Activated CD4-positive, alpha-beta memory T cell treated with anti-CD3 and anti-CD28 coated beads, Interleukin-2, amount 10 ng/mL, durations not matched to agents 7 days and 5 days (primary cell): ENCODE results near the gene HCAR3. TPM values are rescaled to one million over a fixed set of nuclear protein-coding genes. Genes with fewer than 3 reads are reported as not detected.
"Not testable (repeated sequence)": the region's sequence is repeated elsewhere in the genome, so short reads cannot be mapped to it uniquely, and the experiment has no call there.

ENCODE experiments used
- CTCF ChIA-PET: fragments of 350-600 bp; sonication (Branson Sonifier 250); formaldehyde crosslinking; loops from one replicate; lab custom pipeline; 2021; ENCODE audit warnings: antibody characterized with exemption, inconsistent platforms; lab: Charles Lee
- POLR2A ChIA-PET: fragments of 350-600 bp; sonication (Branson Sonifier 250); formaldehyde crosslinking; loops from one replicate; lab custom pipeline; 2021; ENCODE audit warnings: antibody characterized with exemption; lab: Charles Lee
- DNase-seq: peaks from one replicate; pipeline ENCODE4 v3.0.0-alpha.2; 2020
- H3K27ac Mint-ChIP-seq: one replicate; pipeline ENCODE4 v1.8.0; 2021; ENCODE audit warnings: mild to moderate bottlenecking, mixed read lengths
- H3K27me3 Mint-ChIP-seq: one replicate; pipeline ENCODE4 v1.8.0; 2021; ENCODE audit warnings: mixed read lengths
- H3K36me3 Mint-ChIP-seq: one replicate; pipeline ENCODE4 v1.8.0; 2021; ENCODE audit warnings: low read depth, mixed read lengths
- H3K4me1 Mint-ChIP-seq: one replicate; pipeline ENCODE4 v1.8.0; 2021; ENCODE audit warnings: mixed read lengths
- H3K4me3 Mint-ChIP-seq: one replicate; pipeline ENCODE4 v1.8.0; 2021; ENCODE audit warnings: mild to moderate bottlenecking, mixed read lengths
- H3K9me3 Mint-ChIP-seq: one replicate; pipeline ENCODE4 v1.8.0; 2021; ENCODE audit warnings: mixed read lengths
- total RNA-seq, 2 experiments: library from RNA; stranded (reverse); gene quantifications; one replicate each; pipeline ENCODE4 v1.2.3, GENCODE V29; 2021

HCAR3 gene
- total RNA-seq: not detected

DNA sequence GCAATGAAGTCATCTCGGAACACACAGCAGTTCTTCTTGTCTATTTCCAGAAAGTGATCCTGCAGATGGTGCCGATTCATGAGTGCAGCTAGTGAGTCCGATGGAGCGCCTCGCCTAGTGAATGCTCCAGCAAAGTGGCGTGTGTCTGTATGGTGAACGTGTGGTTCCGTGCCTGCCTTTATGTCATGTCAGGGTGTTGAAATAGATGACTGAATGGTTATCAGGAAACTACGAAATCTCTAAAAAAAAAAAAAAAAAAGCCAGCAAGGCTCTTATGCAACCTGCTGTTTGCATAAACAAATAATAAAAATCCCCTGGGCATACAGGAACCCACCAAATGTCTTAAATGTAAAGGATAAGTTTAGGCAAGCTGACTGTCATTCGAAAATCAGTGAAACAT, at the start of gene HCAR3:
Gene HCAR3, minus strand, starts transcription at position 154 of the 400 bp plus-strand sequence. Its CDS starts 74 bp downstream, at position 80.
- H3K27me3 Mint-ChIP-seq, CTCF ChIA-PET, DNase-seq, H3K9me3 Mint-ChIP-seq, POLR2A ChIA-PET, H3K4me3 Mint-ChIP-seq, H3K27ac Mint-ChIP-seq, H3K36me3 Mint-ChIP-seq: not testable (repeated sequence)
- H3K4me1 Mint-ChIP-seq: peaks cover 14% of the 10 kb centered on the region

DNA sequence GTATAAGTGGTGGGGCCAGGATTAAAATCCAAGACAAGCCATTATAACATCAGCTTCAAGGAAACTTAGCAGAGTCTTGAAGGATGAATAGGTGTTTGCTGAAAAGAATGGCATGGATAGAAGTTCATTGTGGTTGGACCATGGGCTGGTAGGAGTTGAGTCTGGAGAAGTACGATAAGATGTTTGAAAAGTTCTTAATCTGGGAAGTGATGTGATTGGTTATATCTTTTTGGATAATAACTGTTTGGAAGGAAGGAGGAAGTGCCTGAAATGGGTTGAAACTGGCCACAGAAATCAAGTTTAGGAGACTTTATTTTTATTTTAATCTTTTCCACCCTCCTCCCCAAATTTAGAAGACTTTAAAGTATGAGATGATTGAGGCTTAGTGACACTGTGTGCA, 41.0 kb upstream of the HCAR3 start:
- no peak for DNase-seq
- Mint-ChIP-seq H3K4me3 (no peak overlapping the region), H3K27me3 (no peaks in the 10 kb centered on the region), H3K4me1 (peaks cover 38% of the 10 kb centered on the region), H3K36me3 (peaks cover 74% of the 10 kb centered on the region), H3K9me3 (no peaks in the 10 kb centered on the region), H3K27ac (no peak overlapping the region)
- ChIA-PET CTCF (interaction anchor here (0.9 kb wide), 1 partner anchor 120 kb away, joined by 3 read pairs; no protein-coding TSS in a partner anchor), POLR2A (interaction anchor here (0.7 kb wide), 1 partner anchor 8 kb away, joined by 3 read pairs; no protein-coding TSS in a partner anchor)

DNA sequence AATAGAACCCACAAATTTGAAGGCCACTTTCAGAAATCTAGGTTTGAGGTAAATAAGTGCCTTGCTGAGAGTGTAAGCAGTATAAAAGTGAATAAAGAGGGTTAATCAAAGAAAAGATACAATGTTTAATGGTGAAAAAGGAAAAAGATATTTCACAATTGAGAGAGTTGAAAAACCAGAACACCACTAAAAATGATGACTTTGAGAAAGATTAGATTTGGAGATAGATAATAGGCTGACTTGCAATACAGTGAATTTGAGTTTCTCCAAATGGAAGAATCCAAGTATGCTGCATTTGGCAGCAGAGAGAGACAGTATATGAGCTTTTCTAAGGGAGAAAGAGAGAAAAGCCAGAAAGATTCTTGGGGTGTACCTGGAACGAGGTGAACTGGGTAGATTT, 38.2 kb upstream of the HCAR3 start:
- ChIA-PET CTCF (interaction anchor here (1.2 kb wide), 1 partner anchor 117 kb away, joined by 3 read pairs; no protein-coding TSS in a partner anchor), POLR2A (interaction anchor here (1.7 kb wide), 1 partner anchor 10 kb away, joined by 5 read pairs; no protein-coding TSS in a partner anchor)
- H3K27me3 Mint-ChIP-seq: no peaks in the 10 kb centered on the region
- H3K9me3 Mint-ChIP-seq: no peaks in the 10 kb centered on the region
- no peak overlapping the region for H3K27ac Mint-ChIP-seq
- H3K4me1 Mint-ChIP-seq: peaks cover 51% of the 10 kb centered on the region
- peaks cover 60% of the 10 kb centered on the region for H3K36me3 Mint-ChIP-seq
- no peak for DNase-seq
- H3K4me3 Mint-ChIP-seq: no peak overlapping the region

DNA sequence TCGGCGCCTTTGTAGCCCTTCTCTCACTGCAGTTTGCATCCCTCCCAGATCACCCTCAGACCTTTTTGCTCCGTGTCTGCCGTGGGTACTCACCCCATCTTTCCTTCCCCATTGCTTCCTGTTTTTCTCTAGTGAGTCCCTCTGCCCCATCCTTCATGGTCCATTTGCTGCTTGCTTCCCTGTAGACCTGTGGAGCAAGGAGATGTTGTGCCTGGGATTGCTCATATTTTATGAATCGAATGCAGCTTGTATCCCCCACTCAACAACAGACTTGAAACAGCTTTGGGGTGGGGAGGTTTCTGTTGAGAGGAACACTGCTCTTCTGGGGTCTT, 36.7 kb upstream of the HCAR3 start:
- peak overlapping the region; percentile 83 for H3K27ac Mint-ChIP-seq
- CTCF ChIA-PET: interaction anchor here (0.8 to 2.4 kb wide), 10 partner anchors 8 to 255 kb away, joined by 3 to 13 read pairs (median 3); partner anchors contain the start of gene ZCCHC8

DNA sequence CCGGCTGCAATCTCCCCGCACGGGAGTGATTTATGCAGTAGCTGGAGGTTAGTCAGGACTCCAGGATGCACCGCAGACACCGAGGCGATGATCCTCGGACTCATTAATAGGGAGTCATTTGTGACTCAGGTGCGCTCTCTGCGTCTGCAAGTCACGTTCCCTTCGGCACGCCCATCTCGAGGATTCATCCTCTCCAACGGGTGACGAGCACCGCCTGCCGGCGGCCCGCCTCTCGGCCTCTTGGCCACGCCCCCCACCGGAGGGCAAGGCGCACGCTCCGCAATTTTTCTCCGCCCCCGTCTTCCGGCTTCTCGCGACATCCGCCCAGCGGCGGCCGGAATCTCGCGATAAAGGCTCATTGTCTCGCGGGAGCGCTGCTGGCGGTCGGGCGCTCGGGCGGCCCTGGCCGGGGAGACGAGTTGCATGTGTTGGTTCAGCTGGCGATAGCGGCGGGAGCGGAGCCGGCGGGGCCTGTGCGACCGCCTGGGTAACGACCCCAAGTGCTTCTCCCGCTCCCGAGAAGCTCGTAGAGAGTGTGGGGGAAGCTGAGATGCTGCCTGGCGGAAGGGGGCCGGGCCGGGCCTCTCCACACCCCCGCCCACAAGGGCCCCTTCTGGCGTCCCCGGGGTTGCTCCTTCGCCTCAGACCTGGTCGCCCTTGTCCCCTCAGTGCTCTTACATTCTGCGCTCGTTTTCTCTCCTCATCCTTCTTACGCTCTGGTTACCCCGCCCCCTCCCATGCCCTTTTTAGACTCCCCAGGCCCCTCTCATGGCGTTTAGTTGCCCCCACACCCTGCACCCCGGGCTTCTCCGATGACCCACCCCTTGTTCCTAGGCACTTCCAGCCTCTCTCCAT, 36.1 kb upstream of the HCAR3 start, which contains the start of gene DENR:
Gene DENR, plus strand, starts transcription at position 361 of the 855 bp plus-strand sequence. CDS start 878 bp downstream, outside the sequence.
- H3K4me1 Mint-ChIP-seq: peaks cover 48% of the 10 kb centered on the region
- peak; percentile 100 for DNase-seq
- ChIA-PET POLR2A (interaction anchor here (0.7 to 3.0 kb wide), 9 partner anchors 10 to 480 kb away, joined by 3 to 28 read pairs (median 4); partner anchors contain the start of genes HCAR1, KNTC1, MPHOSPH9 and RSRC2), CTCF (interaction anchor here (0.6 to 2.4 kb wide), 12 partner anchors 9 to 281 kb away, joined by 3 to 13 read pairs (median 3); partner anchors contain the start of gene ZCCHC8)
- peak within 1 kb of the TSS; percentile 83 for H3K27ac Mint-ChIP-seq
- no peaks in the 10 kb centered on the region for H3K9me3 Mint-ChIP-seq
- H3K27me3 Mint-ChIP-seq: no peaks in the 10 kb centered on the region
- H3K36me3 Mint-ChIP-seq: peaks cover 44% of the 10 kb centered on the region
- peak within 1 kb of the TSS; percentile 86 for H3K4me3 Mint-ChIP-seq

More for the DNA sequence above, 36.7 kb upstream of the HCAR3 start:
- POLR2A ChIA-PET: interaction anchor here (0.7 to 3.0 kb wide), 11 partner anchors 9 to 479 kb away, joined by 3 to 28 read pairs (median 4); partner anchors contain the start of genes HCAR1, KNTC1, MPHOSPH9 and RSRC2
- Mint-ChIP-seq H3K4me3 (peak overlapping the region; percentile 86), H3K9me3 (no peaks in the 10 kb centered on the region), H3K36me3 (peaks cover 50% of the 10 kb centered on the region), H3K4me1 (peaks cover 50% of the 10 kb centered on the region), H3K27me3 (no peaks in the 10 kb centered on the region)
- no peak for DNase-seq

DNA sequence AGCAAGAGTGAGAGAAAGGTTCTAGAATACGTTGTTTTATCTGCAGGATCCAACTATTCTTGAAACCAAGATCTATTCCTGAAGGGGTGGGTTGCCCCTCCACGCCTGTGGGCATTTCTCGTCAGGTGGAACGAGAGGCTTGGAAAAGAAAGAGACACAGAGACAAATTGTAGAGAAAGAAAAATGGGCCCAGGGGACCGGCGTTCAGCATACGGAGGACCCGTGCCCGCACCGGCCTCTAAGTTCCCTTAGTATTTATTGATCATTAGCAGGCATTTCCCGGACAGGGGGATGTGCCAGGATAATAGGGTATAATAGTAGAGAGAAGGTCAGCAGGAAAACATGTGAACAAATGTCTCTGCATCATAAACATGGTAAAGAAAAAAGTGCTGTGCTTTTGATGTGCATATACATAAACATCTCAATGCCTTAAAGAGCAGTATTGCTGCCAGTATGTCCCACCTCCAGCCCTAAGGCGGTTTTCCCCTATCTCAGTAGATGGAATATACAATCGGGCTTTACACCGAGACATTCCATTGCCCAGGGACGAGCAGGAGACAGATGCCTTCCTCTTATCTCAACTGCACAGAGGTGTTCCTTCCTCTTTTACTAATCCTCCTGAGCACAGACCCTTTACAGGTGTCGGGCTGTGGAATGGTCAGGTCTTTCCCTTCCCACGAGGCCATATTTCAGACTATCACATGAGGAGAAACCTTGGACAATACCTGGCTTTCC, 34.3 kb upstream of the HCAR3 start:
- DNase-seq, H3K27ac Mint-ChIP-seq, H3K27me3 Mint-ChIP-seq, H3K9me3 Mint-ChIP-seq, POLR2A ChIA-PET, CTCF ChIA-PET: not testable (repeated sequence)
- Mint-ChIP-seq H3K36me3 (peaks cover 29% of the 10 kb centered on the region), H3K4me3 (peak overlapping the region; percentile 86), H3K4me1 (peaks cover 36% of the 10 kb centered on the region)

DNA sequence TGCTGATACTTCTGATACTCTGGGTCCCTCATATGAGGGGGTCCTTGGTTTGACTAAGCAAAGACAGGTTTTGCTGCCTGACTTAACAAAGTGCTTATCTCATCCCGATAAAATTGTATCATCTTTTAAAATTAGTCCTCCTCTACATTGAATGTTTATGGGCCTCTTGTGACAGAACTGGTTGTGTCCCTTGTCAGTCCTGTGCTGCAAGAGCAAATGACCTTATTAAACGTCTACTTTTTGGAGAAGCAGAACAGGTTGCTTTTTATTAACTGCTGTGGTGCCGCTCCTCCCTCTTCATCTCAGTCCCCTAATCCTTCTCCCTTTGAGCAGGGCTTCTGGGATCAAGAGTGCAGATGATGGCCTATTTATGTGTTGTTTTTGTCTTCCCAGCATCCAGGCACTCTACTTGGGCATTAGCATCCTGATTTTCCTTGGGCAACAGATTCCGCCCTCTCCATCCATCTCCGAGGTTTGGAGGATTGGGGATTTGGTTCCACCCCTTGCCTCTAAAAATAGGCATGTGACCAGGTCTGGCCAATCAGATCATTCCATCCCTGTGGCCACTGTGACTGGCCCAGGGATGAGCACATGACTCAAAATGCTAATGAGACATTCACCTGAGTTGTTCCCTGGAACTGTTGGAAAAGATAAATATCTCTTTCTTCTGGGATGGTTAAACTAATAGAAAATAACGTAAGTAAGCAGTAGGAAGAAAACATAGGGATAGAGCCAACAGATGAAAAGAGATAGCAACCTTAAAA, 33.1 kb upstream of the HCAR3 start:
- peaks cover 28% of the 10 kb centered on the region for H3K4me1 Mint-ChIP-seq
- POLR2A ChIA-PET: no interaction called here

DNA sequence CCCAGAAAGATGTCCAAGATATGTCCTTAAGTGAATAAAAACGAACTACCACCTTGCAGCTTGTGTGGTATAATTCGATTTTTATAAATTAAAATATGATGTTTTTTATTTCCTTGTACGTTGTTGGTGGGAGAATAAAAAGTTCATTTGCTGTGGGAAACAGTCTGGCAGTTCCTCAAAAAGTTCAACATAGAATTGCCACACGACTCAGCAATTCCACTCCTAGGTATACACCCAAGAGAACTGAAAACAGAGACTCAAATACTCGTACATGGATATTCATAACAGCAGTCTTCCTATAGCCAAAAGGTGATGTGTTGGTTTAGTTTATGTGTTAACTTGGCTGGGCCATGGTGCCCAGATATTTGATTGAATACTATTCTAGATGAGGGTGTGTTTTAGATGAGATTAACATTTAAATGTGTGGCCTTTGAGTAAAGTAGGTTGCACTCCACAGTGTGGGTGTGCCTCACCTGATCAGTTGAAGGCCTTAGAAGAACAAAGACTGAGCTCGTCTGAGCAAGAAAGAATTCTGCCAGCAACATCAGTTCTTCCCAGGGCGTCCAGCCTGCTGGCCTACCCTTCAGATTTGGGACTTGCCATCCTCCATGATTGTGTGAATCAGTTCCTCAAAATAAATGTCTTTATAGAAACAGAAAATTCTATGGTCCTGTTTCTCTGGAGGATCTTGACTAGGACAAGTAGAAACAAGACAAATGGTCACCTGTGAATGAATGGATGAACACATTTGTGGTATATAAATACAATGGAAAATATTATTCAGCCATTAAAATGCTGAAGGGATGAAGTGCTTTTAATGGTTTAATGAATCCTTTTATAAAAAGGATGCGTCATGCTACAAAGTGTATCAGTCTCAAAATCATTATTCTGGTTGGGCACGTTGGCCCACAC, 30.9 kb upstream of the HCAR3 start:
- POLR2A ChIA-PET: no interaction called here
- Mint-ChIP-seq H3K27ac (no peak overlapping the region), H3K36me3 (no peaks in the 10 kb centered on the region), H3K4me1 (peaks cover 13% of the 10 kb centered on the region), H3K4me3 (no peak overlapping the region), H3K9me3 (no peaks in the 10 kb centered on the region), H3K27me3 (no peaks in the 10 kb centered on the region)
- no peak for DNase-seq
- CTCF ChIA-PET: no interaction called here

More for the DNA sequence above, 33.1 kb upstream of the HCAR3 start:
- no peaks in the 10 kb centered on the region for H3K9me3 Mint-ChIP-seq
- H3K27ac Mint-ChIP-seq: no peak overlapping the region
- CTCF ChIA-PET: no interaction called here
- peaks cover 18% of the 10 kb centered on the region for H3K36me3 Mint-ChIP-seq
- no peak overlapping the region for H3K4me3 Mint-ChIP-seq
- no peak for DNase-seq
- H3K27me3 Mint-ChIP-seq: no peaks in the 10 kb centered on the region

DNA sequence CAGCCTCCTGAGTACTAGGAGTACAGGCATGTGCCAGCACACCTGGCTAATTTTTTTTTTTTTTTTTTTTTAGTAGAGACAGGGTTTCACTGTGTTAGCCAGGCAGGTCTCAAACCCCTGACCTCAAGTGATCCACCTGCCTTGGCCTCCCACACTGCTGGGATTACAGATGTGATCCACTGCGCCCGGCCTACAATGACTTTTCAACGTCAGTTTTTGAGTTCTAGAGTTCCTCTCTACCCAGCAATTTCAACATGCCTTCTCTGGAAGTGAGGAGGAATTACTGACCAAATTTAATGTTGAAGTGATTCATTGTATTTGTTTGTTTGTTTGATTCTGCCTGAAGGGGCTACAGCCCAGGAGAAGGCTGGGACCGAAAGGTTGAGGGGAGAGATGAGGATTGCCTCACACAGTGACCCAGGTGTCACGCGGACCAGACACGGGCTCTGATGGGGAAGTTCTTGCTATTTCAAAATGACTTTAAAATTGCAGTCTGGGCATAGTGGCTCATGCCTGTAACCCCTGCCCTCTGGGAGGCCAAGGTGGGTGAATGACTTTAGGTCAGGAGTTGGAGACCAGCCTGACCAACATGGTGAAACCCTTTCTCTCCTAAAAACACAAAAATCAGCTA, 27.4 kb upstream of the HCAR3 start:
- DNase-seq: no peak
- no peaks in the 10 kb centered on the region for H3K9me3 Mint-ChIP-seq
- H3K4me1 Mint-ChIP-seq: no peaks in the 10 kb centered on the region
- ChIA-PET CTCF (interaction anchor here (0.7 kb wide), 1 partner anchor 94 kb away, joined by 3 read pairs; no protein-coding TSS in a partner anchor), POLR2A (no interaction called here)
- H3K36me3 Mint-ChIP-seq: no peaks in the 10 kb centered on the region
- no peak overlapping the region for H3K27ac Mint-ChIP-seq
- H3K4me3 Mint-ChIP-seq: no peak overlapping the region
- no peaks in the 10 kb centered on the region for H3K27me3 Mint-ChIP-seq

DNA sequence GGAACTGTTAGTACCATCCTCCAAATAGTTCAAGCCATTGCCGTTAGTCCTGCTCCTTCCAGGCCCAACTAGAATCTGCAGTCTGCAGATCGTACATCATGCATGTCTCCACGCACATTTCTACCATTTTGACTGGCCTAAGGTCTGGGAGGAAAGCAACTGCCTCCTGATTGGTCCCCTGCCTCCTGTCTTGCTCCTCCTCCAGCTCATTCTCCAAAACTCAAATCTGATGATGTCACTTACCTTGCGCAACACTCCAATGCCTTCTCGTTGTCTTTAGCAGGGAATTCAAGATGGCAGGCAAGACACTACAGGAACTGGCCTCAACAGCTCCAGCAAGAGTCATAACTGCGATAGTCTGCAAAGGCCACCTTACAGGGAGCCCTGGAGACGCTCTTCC, 23.7 kb upstream of the HCAR3 start:
- H3K4me3 Mint-ChIP-seq: no peak overlapping the region
- DNase-seq: no peak
- H3K27me3 Mint-ChIP-seq: no peaks in the 10 kb centered on the region
- H3K9me3 Mint-ChIP-seq: peaks cover 2% of the 10 kb centered on the region
- peaks cover 5% of the 10 kb centered on the region for H3K4me1 Mint-ChIP-seq
- no peaks in the 10 kb centered on the region for H3K36me3 Mint-ChIP-seq
- no peak overlapping the region for H3K27ac Mint-ChIP-seq
- ChIA-PET POLR2A (no interaction called here), CTCF (no interaction called here)

DNA sequence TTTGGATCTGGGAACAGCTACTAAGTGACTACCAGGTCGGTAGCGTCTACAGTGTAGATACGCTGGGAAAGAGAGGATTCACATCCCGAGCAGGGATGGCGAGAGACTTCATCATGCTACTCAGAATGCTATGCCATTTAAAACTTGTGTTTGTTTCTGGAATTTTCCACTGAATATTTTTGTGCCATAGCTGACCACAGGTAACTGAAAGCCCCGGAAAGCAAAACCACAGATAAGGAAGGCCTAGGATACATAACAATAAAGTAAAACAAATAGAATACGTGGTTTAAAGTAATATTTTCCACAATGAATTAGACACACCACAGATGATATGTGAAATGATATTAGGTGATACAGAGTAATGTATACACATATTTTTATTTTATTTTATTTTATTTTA, 22.0 kb upstream of the HCAR3 start:
- H3K4me3 Mint-ChIP-seq: no peak overlapping the region
- no peak for DNase-seq
- H3K4me1 Mint-ChIP-seq: peaks cover 12% of the 10 kb centered on the region
- H3K36me3 Mint-ChIP-seq: no peaks in the 10 kb centered on the region
- POLR2A ChIA-PET: no interaction called here
- H3K9me3 Mint-ChIP-seq: peaks cover 2% of the 10 kb centered on the region
- CTCF ChIA-PET: interaction anchor here (0.7 kb wide), 1 partner anchor 11 kb away, joined by 3 read pairs; no protein-coding TSS in a partner anchor
- no peak overlapping the region for H3K27ac Mint-ChIP-seq
- no peaks in the 10 kb centered on the region for H3K27me3 Mint-ChIP-seq
